Measurements from ENCODE around the gene ZNF709.
"Not testable (repeated sequence)": the region's sequence is repeated elsewhere in the genome, so short reads cannot be mapped to it uniquely, and the experiment has no call there.

ZNF709 gene

DNA sequence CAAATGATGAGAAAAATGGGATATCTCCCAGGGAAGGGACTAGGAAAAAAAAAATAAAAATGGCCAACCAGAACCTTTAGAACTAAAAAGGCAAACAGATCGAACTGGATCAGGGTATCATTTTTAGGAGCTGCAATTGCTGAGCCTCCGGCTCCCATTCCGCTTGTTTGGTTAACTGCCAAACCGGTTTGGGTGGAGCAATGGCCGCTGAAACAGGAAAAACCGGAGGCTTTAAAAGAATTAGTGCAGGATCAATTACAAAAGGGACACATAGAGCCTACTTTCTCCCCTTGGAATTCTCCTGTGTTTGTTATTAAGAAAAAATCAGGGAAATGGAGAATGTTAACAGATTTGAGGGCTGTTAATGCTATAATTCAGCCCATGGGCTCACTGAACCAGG is 31.1 kb downstream of the ZNF709 start:
- no peak for DNase-seq (ENCODE audit: low read depth, low spot score)

DNA sequence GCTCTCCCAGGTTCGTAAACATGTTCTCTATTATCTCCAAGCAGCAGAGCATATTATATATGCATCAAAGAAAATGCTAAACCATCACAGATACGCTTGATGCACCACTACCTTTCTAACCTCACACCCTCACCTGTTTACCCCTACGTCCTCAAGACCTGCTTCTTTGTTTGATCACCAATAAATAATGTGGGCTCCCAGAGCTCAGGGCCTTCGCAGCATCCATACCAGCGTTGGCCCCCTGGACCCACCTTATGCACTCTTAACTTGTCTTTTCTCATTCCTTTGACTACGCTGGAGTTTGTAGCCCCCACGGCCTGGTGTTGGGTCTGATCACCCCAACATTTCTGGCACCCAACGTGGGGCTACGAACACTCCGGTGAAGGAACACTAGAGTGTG is 33.8 kb downstream of the ZNF709 start:
- DNase-seq (ENCODE audit: low read depth, low spot score), result no peak

GRCh38 chr19:12448808-12449207 is 35.8 kb downstream of the ZNF709 start:
- no peak for DNase-seq (ENCODE audit: low read depth, low spot score)

- peak; percentile 98 for DNase-seq (ENCODE audit: low read depth, low spot score)
These were observed 43.9 kb downstream of the ZNF709 start, which contains the start of gene ZNF443 for GRCh38 chr19:12440541-12441316. Gene ZNF443 (minus strand): TSS chr19:12441021. CDS start chr19:12440914, 107 bp downstream.

DNA sequence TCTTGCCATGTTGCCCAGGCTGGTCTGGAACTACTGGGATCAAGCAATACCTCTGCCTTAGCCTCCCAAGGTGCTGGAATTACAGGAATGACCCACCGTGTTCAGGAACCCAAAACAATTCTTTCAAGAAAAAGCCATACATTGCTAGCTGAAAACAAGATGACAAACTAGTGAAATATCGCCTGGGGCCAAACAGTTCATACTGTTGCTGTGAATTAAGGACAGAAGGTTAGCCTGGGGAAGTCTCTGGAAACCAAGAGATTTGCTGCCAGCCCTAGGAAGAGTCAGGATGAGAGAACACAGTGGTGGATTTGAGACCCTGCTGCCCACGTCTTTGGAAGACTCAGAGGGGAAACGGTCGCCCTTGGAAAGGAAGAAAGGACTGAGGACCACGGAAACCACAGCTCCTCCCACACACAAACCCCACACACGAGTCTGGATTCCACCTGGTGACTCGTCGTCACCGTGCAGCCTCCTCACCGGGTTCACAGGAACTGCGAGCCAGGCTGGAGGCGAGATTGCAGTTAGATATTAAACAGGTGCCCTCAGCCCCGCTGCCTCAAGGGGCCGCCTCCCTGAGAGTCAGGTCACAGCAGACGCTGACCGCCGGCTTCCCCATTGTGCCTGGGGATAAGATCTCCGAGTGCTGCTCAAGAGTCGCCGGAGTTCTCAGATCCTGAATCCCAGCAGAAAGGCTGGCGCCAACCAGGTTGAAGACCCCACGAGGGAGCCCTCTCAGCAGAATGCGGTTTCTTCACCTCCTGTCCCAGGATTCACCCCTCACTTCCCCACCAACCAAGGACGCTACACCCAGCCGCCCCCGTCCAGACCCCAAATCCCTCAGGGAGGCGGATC is 44.7 kb downstream of the ZNF709 start:
- peak; percentile 14 for DNase-seq (ENCODE audit: low read depth, low spot score)

GRCh38 chr19:12430726-12431299 is 53.8 kb downstream of the ZNF709 start:
- not testable (repeated sequence) for DNase-seq (ENCODE audit: low read depth, low spot score)

- no peak for DNase-seq (ENCODE audit: low read depth, low spot score)
These were observed 58.7 kb downstream of the ZNF709 start for GRCh38 chr19:12425888-12426274.

GRCh38 chr19:12425236-12425887 is 59.3 kb downstream of the ZNF709 start:
- no peak for DNase-seq (ENCODE audit: low read depth, low spot score)

DNA sequence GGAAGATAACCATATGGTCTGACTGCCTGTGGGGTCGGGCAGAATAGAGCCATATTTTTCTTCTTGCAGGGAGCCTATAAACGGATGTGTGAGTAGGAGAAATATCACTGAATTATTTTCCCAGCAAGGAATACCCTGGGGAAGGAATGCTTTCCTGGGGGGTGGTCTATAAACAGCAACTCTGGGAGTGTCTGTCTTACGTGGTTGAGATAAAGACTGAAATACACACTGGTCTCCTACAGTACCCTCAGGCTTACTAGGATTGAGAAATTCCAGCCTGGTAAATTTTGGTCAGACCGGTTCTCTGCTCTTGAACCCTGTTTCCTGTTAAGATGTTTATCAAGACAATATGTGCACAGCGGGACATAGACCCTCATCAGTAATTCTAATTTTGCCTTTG is 67.3 kb downstream of the ZNF709 start:
- not testable (repeated sequence) for DNase-seq (ENCODE audit: low read depth, low spot score)

- no peak for DNase-seq (ENCODE audit: low read depth, low spot score)
These were observed 72.7 kb downstream of the ZNF709 start for GRCh38 chr19:12411893-12412292.

Data from activated naive CD8-positive, alpha-beta T cell treated with anti-CD3 and anti-CD28 coated beads, Interleukin-2, amount 50 U/mL, for 16 hours (primary cell).